Transverse colon (tissue), 4 donors: ENCODE results near the gene PTPRG. TPM values are rescaled to one million over a fixed set of nuclear protein-coding genes. Genes with fewer than 3 reads are reported as not detected.

Experiments used
- DNase-seq: peaks from one replicate; pipeline ENCODE4 v3.0.0-alpha.2; 2019
- H3K27ac ChIP-seq, 4 donors: fragments of 200-600 bp; sonication (generic); 2 replicates each; pipeline ENCODE4 v1.5.1; 2016 to 2018; ENCODE audit warnings: inconsistent platforms in 4 of 4
- H3K27me3 ChIP-seq: fragments of 200-600 bp; sonication (generic); 2 replicates; pipeline ENCODE4 v1.5.1; 2017; ENCODE audit warnings: inconsistent platforms
- H3K36me3 ChIP-seq, 4 donors: fragments of 200-600 bp; sonication (generic); 2 replicates each; pipeline ENCODE4 v1.5.1; 2017 to 2019; ENCODE audit warnings: inconsistent platforms in 4 of 4
- H3K4me1 ChIP-seq, 4 donors: fragments of 200-600 bp; sonication (generic); 2 replicates each; pipeline ENCODE4 v1.5.1; 2017 to 2020; ENCODE audit warnings: inconsistent platforms in 4 of 4
- H3K4me3 ChIP-seq, 4 donors: fragments of 200-600 bp; sonication (generic); 1 replicate in 1 of 4; 2 replicates in 3 of 4; pipeline versions ENCODE4 v1.5.1 to v1.6.1; 2017 to 2019; ENCODE audit warnings: inconsistent platforms in 4 of 4
- H3K9me3 ChIP-seq, 2 donors: fragments of 200-600 bp; sonication (generic); 2 replicates each; pipeline ENCODE4 v1.5.1; 2017 to 2019; ENCODE audit warnings: inconsistent platforms in 2 of 2
- EP300 ChIP-seq: sonication (generic); formaldehyde crosslinking; IDR thresholded peaks from one replicate; pipeline ENCODE4 v1.6.1; 2017; ENCODE audit warnings: antibody characterized with exemption, low read depth
- POLR2A ChIP-seq: fragments of 450-650 bp; IDR thresholded peaks from one replicate; pipeline ENCODE4 v1.6.1; 2016; ENCODE audit warnings: antibody characterized with exemption, mild to moderate bottlenecking, moderate library complexity
- POLR2AphosphoS5 ChIP-seq, 3 donors: sonication (generic); formaldehyde crosslinking; IDR thresholded peaks; one replicate each; pipeline ENCODE4 v1.6.1; 2016; ENCODE audit warnings: antibody characterized with exemption in 3 of 3
- WGBS, 2 donors: methylation state at CpG; one replicate each; pipeline ENCODE4 v1.1.5; 2018; ENCODE audit warnings: low coverage in 1 of 2; 5-methylcytosine and 5-hydroxymethylcytosine counted together
- in situ Hi-C, 4 donors: fragments of 200-750 bp; cut with MboI; loops; one replicate each; pipeline versions ENCODE4 v1.15.0 to v1.15.1; 2017; ENCODE audit warnings: low sequenced_read_pairs in 3 of 4, low pct_ligation_motif_present in 1 of 4, low pct_unique_long_range_greater_than_20kb in 1 of 4
- intact Hi-C: fragments of 100-400 bp; cut with DNase I; formaldehyde crosslinking; loops from one replicate; pipeline ENCODE4 v1.15.1; 2023; ENCODE audit warnings: low total_unique reads
- total RNA-seq, 4 donors: library from RNA; depleted of rRNA; stranded (reverse); fragments of >200 nt; gene quantifications; one replicate each; pipeline ENCODE4 v1.1.0, GENCODE V29; 2016
- TF ChIP-seq, protein P1 (sequence below), 5 experiments: fragments of 200-600 bp in 3 of 5; fragments of 450-650 bp in 2 of 5; sonication (generic) in 3 of 5; IDR thresholded peaks; 1 replicate in 2 of 5; 2 replicates in 3 of 5; pipeline ENCODE4 v1.5.1; 2016 to 2017; ENCODE audit warnings: antibody characterized with exemption in 5 of 5, inconsistent platforms in 3 of 5, mild to moderate bottlenecking in 2 of 5, moderate library complexity in 1 of 5

Gene PTPRG
- total RNA-seq, 4 donors from 2014 or later = 29.2 to 83.4 (median 41.6) TPM

DNA sequence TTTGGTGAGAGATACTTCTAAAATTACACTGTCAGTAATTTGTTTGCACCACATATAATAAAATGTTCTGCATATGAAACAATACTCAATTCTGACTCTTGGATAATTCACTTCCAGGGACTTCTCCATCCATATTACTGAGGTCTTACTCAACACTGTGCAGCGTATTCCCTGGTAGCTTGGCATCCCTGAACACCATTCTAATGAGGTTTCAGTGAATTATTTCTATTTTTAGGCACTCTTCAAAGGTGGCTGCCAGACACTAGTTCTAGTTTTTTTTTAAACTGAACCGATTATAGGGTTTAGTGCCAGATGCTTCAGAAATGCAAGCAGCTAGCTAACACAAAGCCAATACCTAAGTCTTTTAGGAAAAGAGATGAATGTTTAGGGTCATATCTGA is 528.7 kb downstream of the PTPRG start:
- intact Hi-C loops = no loop called here
- Histone ChIP-seq H3K27ac (no peak overlapping the region), H3K36me3 (no peaks in the 10 kb centered on the region), H3K27me3 (no peaks in the 10 kb centered on the region), H3K4me3 (no peak overlapping the region), H3K4me1 (peaks cover 0 to 3% (median 0%) of the 10 kb centered on the region in 4 donors), H3K9me3 (no peaks in the 10 kb centered on the region)
- WGBS, 2 donors = 67 to 75% methylated on average over 1 to 2 of the region's 2 CpGs
- no peak for TF ChIP-seq POLR2A
- no peak for TF ChIP-seq EP300
- no peak for TF ChIP-seq POLR2AphosphoS5 (IDR thresholded peaks at IDR 0.05)
- TF ChIP-seq, protein P1, sequence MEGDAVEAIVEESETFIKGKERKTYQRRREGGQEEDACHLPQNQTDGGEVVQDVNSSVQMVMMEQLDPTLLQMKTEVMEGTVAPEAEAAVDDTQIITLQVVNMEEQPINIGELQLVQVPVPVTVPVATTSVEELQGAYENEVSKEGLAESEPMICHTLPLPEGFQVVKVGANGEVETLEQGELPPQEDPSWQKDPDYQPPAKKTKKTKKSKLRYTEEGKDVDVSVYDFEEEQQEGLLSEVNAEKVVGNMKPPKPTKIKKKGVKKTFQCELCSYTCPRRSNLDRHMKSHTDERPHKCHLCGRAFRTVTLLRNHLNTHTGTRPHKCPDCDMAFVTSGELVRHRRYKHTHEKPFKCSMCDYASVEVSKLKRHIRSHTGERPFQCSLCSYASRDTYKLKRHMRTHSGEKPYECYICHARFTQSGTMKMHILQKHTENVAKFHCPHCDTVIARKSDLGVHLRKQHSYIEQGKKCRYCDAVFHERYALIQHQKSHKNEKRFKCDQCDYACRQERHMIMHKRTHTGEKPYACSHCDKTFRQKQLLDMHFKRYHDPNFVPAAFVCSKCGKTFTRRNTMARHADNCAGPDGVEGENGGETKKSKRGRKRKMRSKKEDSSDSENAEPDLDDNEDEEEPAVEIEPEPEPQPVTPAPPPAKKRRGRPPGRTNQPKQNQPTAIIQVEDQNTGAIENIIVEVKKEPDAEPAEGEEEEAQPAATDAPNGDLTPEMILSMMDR (IDR thresholded peaks at IDR 0.05) = no peak
- DNase-seq = no peak
- in situ Hi-C loops = no loop called here

DNA sequence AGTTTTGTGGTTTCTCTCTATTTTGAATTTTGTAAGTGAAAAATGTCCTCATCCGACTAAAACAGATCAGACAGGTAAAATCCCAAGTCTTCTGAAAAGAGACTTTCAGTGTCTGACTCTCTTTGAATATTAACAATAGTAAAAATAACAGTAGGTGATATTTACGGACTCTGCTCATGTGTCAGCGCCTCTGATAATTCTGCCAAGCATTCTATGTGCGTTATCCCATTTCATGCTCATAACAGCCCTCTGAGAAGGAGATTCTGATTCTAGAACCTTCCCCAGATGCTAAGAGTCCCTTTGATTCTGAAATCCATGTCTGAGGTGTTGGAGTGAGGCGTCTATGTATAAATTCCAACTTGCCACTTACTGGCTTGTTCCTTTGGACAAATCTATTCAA is 529.1 kb downstream of the PTPRG start:
- TF ChIP-seq, protein P1 (IDR thresholded peaks at IDR 0.05) = no peak
- no peak for TF ChIP-seq EP300
- no peak for TF ChIP-seq POLR2A
- TF ChIP-seq POLR2AphosphoS5 (IDR thresholded peaks at IDR 0.05) = no peak
- Histone ChIP-seq H3K9me3 (no peaks in the 10 kb centered on the region), H3K4me1 (peaks cover 0 to 3% (median 0%) of the 10 kb centered on the region in 4 donors), H3K36me3 (no peaks in the 10 kb centered on the region), H3K4me3 (no peak overlapping the region), H3K27me3 (no peaks in the 10 kb centered on the region), H3K27ac (no peak overlapping the region)
- DNase-seq = no peak
- in situ Hi-C loops (no loop called here), intact Hi-C loops (no loop called here)
- 93 to 95% methylated on average over 4 to 5 of the region's 5 CpGs for WGBS, 2 donors

DNA sequence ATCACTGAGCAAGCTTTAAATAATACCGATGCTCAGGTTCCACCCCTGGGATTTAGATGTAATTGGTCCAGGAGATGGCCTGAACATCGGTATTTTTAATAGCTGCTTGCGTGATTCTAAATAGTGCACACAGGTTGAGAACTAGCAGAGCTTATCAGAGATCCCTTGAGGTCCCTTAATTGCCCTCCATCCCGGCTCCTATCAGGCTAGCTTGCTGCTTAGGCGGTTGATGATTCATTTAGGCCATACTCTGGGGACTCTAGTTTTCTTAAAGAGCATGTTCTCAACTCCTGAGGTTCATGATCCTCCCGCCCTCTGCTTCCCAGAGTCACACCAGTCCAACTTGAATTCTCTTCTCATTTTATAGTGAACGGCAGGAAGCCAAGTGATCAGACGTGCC is 531.7 kb downstream of the PTPRG start:
- intact Hi-C loops = no loop called here
- in situ Hi-C loops = no loop called here

DNA sequence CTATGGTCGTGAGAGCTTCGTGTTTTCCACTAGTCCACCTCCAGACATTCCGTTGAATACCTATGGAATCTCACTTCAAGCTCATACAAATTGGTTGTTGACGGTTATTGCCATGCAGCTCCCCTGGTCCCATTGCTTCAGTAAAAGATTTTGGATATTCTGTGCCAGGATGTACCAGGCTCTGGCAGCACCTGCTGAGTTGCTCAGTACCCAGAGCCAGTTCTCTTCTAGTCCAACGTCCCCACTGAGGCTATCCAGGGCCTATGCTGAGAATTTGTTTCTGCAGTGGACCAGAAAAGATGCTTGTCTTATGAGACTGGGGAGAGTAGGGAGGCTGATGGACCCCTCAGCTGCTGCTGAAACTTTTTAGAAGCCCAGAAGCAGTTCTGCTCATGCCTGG is 533.1 kb downstream of the PTPRG start:
- Histone ChIP-seq H3K9me3 (no peaks in the 10 kb centered on the region), H3K4me3 (no peak overlapping the region), H3K36me3 (no peaks in the 10 kb centered on the region), H3K27me3 (no peaks in the 10 kb centered on the region), H3K27ac (no peak overlapping the region), H3K4me1 (no peaks in the 10 kb centered on the region)
- TF ChIP-seq, protein P1 (IDR thresholded peaks at IDR 0.05) = no peak
- no peak for TF ChIP-seq EP300
- TF ChIP-seq POLR2A = no peak
- no peak for TF ChIP-seq POLR2AphosphoS5 (IDR thresholded peaks at IDR 0.05)
- no peak for DNase-seq
- in situ Hi-C loops (no loop called here), intact Hi-C loops (no loop called here)
- 83 to 85% methylated on average over 3 to 5 of the region's 5 CpGs for WGBS, 2 donors

More for the DNA sequence above, 531.7 kb downstream of the PTPRG start:
- TF ChIP-seq, protein P1 (IDR thresholded peaks at IDR 0.05) = no peak
- no peak for TF ChIP-seq POLR2A
- TF ChIP-seq EP300 = no peak
- no peak for DNase-seq
- 77 to 95% methylated on average over 6 to 8 of the region's 8 CpGs for WGBS, 2 donors
- Histone ChIP-seq H3K9me3 (no peaks in the 10 kb centered on the region), H3K4me1 (peaks cover 0 to 3% (median 0%) of the 10 kb centered on the region in 4 donors), H3K36me3 (no peaks in the 10 kb centered on the region), H3K27me3 (no peaks in the 10 kb centered on the region), H3K4me3 (no peak overlapping the region), H3K27ac (no peak overlapping the region)
